Parathyroid adenoma (tissue), 2 donors: ENCODE results near the gene ETV6.

Experiments used
- H2AFZ ChIP-seq: fragments of 300-600 bp; sonication (generic); one replicate; pipeline ENCODE4 v1.7.0; 2017; ENCODE audit warnings: antibody characterized with exemption, mild to moderate bottlenecking
- H3K27ac ChIP-seq: fragments of 300-600 bp; sonication (generic); one replicate; pipeline ENCODE4 v1.7.0; 2017
- H3K27me3 ChIP-seq: fragments of 300-600 bp; sonication (generic); one replicate; pipeline ENCODE4 v1.7.0; 2017; ENCODE audit warnings: low read length; ENCODE audit not compliant: control insufficient read depth, insufficient read depth
- H3K36me3 ChIP-seq: fragments of 300-600 bp; sonication (generic); one replicate; pipeline ENCODE4 v1.7.0; 2017; ENCODE audit warnings: low read length; ENCODE audit not compliant: control insufficient read depth, insufficient read depth
- H3K4me1 ChIP-seq: fragments of 300-600 bp; sonication (generic); one replicate; pipeline ENCODE4 v1.7.0; 2017; ENCODE audit warnings: control low read depth
- H3K4me2 ChIP-seq: fragments of 300-600 bp; sonication (generic); one replicate; pipeline ENCODE4 v1.7.0; 2017; ENCODE audit warnings: low read length
- H3K4me3 ChIP-seq: fragments of 300-600 bp; sonication (generic); one replicate; pipeline ENCODE4 v1.7.0; 2017; ENCODE audit warnings: low read depth, low read length
- H3K79me2 ChIP-seq: fragments of 300-600 bp; sonication (generic); one replicate; pipeline ENCODE4 v1.7.0; 2017; ENCODE audit warnings: control low read depth
- H3K9ac ChIP-seq: fragments of 300-600 bp; sonication (generic); one replicate; pipeline ENCODE4 v1.7.0; 2017; ENCODE audit warnings: mild to moderate bottlenecking
- H3K9me3 ChIP-seq: fragments of 300-600 bp; sonication (generic); one replicate; pipeline ENCODE4 v1.7.0; 2017; ENCODE audit warnings: low read length; ENCODE audit not compliant: control insufficient read depth
- TF ChIP-seq, protein P1 (sequence below): fragments of 300-600 bp; sonication (generic); IDR thresholded peaks from one replicate; pipeline ENCODE4 v1.7.0; 2017; ENCODE audit warnings: antibody characterized with exemption, mild to moderate bottlenecking
- donor health status: primary hyperparathyroidism.

ETV6 gene

DNA sequence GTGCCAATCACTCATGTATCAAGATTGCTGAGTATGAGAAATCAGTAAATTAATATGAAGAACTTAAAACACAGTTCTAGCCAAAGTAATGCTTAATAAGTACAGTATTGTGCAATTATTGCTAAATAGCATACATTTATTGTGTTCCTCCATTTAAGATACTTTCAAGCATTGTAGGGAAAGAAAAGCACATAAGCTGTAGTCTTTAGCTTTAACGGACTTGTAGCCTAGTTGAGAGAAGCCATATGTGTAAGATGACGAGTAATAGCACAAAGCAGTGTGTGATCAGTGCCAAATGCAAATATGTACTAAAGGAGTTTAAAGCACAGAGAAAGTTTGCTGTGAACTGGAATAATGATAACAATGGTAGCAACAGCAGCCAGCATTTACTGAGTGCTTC lies 38.1 kb downstream of the ETV6 start:
- TF ChIP-seq, protein P1, sequence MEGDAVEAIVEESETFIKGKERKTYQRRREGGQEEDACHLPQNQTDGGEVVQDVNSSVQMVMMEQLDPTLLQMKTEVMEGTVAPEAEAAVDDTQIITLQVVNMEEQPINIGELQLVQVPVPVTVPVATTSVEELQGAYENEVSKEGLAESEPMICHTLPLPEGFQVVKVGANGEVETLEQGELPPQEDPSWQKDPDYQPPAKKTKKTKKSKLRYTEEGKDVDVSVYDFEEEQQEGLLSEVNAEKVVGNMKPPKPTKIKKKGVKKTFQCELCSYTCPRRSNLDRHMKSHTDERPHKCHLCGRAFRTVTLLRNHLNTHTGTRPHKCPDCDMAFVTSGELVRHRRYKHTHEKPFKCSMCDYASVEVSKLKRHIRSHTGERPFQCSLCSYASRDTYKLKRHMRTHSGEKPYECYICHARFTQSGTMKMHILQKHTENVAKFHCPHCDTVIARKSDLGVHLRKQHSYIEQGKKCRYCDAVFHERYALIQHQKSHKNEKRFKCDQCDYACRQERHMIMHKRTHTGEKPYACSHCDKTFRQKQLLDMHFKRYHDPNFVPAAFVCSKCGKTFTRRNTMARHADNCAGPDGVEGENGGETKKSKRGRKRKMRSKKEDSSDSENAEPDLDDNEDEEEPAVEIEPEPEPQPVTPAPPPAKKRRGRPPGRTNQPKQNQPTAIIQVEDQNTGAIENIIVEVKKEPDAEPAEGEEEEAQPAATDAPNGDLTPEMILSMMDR, result no peak
- H3K9ac ChIP-seq, result no peak overlapping the region
- H3K4me2 ChIP-seq, result no peak overlapping the region
- H3K36me3 ChIP-seq, result no peaks in the 10 kb centered on the region
- peaks cover 8% of the 10 kb centered on the region for H3K4me1 ChIP-seq
- H3K4me3 ChIP-seq, result no peak overlapping the region
- no peaks in the 10 kb centered on the region for H3K27me3 ChIP-seq
- no peak overlapping the region for H3K27ac ChIP-seq
- H2AFZ ChIP-seq, result no peak overlapping the region
- H3K9me3 ChIP-seq, result no peaks in the 10 kb centered on the region
- H3K79me2 ChIP-seq, result peaks cover 60% of the 10 kb centered on the region

DNA sequence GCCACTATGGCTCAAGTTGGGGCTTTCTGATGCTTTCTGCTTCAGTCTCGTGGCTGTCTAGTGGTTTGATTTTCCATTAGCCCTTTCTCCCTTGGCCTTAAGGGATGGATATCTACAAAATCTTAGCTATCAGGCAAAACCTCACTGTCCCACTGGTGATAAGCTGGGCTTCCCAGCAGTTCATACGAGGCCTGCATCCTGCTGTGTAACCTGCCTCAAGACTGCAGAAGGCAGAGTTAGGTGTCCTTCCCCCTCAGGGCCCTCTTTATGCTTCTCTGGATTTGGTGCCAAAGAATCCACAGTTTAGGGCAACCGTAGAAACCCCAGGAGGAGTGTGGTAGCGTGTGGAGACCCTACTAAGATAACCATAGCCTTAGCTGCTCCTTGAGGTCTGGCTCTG lies 38.9 kb downstream of the ETV6 start:
- Histone ChIP-seq H3K4me2 (no peak overlapping the region), H3K9me3 (no peaks in the 10 kb centered on the region), H3K9ac (no peak overlapping the region), H3K79me2 (peaks cover 59% of the 10 kb centered on the region), H3K27ac (no peak overlapping the region), H3K4me1 (peaks cover 8% of the 10 kb centered on the region), H3K36me3 (no peaks in the 10 kb centered on the region), H3K27me3 (no peaks in the 10 kb centered on the region), H3K4me3 (no peak overlapping the region), H2AFZ (no peak overlapping the region)
- TF ChIP-seq, protein P1, result no peak

DNA sequence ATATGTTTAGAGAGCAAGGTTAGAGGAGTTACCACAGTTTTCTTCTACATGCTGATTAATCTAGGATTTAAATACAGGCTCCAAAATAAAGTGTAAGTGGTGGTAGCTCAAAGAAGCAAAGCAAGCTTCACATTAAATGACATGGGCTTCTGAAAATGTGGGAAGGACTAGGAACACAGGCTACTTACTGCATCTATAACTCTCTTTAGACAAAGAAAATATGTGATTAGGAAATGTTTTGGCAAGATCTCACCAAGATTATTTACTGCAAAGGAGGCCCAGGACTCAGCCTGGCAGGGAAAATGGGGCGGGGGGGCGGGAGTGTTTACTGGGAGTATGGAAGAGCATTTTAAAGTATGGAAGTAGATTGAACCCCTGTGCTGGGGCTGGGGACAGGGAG lies 39.4 kb downstream of the ETV6 start:
- Histone ChIP-seq H3K4me1 (peaks cover 8% of the 10 kb centered on the region), H3K79me2 (peaks cover 64% of the 10 kb centered on the region), H3K4me2 (no peak overlapping the region), H3K4me3 (no peak overlapping the region), H3K27me3 (no peaks in the 10 kb centered on the region), H3K9me3 (no peaks in the 10 kb centered on the region), H3K27ac (no peak overlapping the region), H3K9ac (no peak overlapping the region), H2AFZ (no peak overlapping the region), H3K36me3 (no peaks in the 10 kb centered on the region)
- TF ChIP-seq, protein P1, result no peak

DNA sequence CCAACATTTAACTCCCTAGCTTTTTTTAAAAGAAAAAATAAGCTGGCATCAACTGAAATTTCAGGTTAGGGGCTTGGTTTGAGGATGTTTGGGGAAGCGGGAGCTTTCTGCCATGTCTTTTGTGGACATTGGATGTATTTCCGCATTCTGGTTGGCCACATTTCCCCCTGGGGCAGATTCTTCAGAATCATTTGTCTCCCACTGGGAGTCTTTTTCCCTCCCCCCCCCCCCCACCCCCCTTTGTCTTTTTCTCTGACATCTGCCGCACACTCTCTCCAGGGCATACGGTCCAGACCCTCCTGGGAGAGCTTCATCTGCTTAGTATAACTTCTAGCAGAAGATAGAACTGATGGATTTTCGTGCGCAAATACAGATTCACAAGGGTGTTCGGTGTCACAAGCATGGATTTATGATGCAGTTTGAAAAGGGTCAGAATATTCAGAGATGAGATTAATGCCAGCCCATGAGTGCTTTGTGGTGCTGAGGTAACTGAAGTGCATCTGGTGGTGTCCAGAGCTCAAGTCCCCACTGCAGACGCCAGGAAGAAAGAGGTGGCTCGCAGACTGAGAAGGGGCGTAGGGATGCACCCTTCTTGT lies 40.2 kb downstream of the ETV6 start:
- Histone ChIP-seq H3K27me3 (no peaks in the 10 kb centered on the region), H2AFZ (no peak overlapping the region), H3K9ac (no peak overlapping the region), H3K4me2 (no peak overlapping the region), H3K36me3 (no peaks in the 10 kb centered on the region), H3K4me1 (peaks cover 8% of the 10 kb centered on the region), H3K79me2 (peaks cover 62% of the 10 kb centered on the region), H3K27ac (no peak overlapping the region), H3K4me3 (no peak overlapping the region), H3K9me3 (no peaks in the 10 kb centered on the region)
- TF ChIP-seq, protein P1, result no peak

DNA sequence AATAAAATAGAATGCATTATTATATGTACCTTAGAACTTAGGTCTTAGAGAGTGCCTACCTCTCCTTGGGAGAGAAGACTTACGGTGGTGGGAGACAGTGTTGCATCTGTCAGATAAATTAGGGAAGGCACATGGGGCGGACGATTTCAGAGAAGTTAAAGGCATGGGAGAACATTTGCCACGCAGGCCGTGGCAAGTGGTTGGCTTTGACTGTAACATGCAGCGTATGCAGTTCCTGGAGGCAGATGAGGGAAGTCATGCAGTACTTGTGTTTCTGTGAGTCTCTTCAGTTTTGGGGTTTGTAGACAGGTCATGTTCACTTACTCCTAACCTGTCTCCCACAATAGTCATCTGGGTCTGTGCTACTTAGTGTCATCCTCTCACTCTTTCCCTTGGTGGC lies 43.6 kb downstream of the ETV6 start:
- H3K27me3 ChIP-seq, result no peaks in the 10 kb centered on the region
- H3K4me1 ChIP-seq, result peaks cover 10% of the 10 kb centered on the region
- TF ChIP-seq, protein P1, result no peak
- H3K36me3 ChIP-seq, result no peaks in the 10 kb centered on the region
- H2AFZ ChIP-seq, result no peak overlapping the region
- no peak overlapping the region for H3K4me3 ChIP-seq
- H3K9me3 ChIP-seq, result no peaks in the 10 kb centered on the region
- peaks cover 64% of the 10 kb centered on the region for H3K79me2 ChIP-seq
- H3K27ac ChIP-seq, result no peak overlapping the region
- H3K9ac ChIP-seq, result no peak overlapping the region
- no peak overlapping the region for H3K4me2 ChIP-seq
